IPS-20b (cell line): Measurements from ENCODE around the gene SLC3A2.

Source experiments
- H3K27ac ChIP-seq: one replicate; pipeline ENCODE4 v1.5.1; 2013; ENCODE audit warnings: low read length
- H3K27me3 ChIP-seq: 2 replicates; pipeline ENCODE4 v1.6.1; 2013; ENCODE audit warnings: mild to moderate bottlenecking, low read length, inconsistent platforms; ENCODE audit not compliant: insufficient read depth
- H3K36me3 ChIP-seq: 2 replicates; pipeline ENCODE4 v1.6.1; 2013; ENCODE audit warnings: low read depth, mild to moderate bottlenecking, inconsistent platforms, low read length, moderate library complexity; ENCODE audit not compliant: insufficient read depth
- H3K4me1 ChIP-seq: 2 replicates; pipeline ENCODE4 v1.6.1; 2013; ENCODE audit warnings: mild to moderate bottlenecking, control low read depth, inconsistent platforms, low read length, moderate library complexity; ENCODE audit not compliant: insufficient read depth
- H3K4me3 ChIP-seq: 2 replicates; pipeline ENCODE4 v1.5.1; 2013; ENCODE audit warnings: mild to moderate bottlenecking, low read length, inconsistent platforms
- H3K9ac ChIP-seq: 2 replicates; pipeline ENCODE4 v1.6.1; 2013; ENCODE audit warnings: low read depth, mild to moderate bottlenecking, inconsistent platforms, low read length, moderate library complexity
- H3K9me3 ChIP-seq: 2 replicates; pipeline ENCODE4 v1.6.1; 2013; ENCODE audit warnings: mild to moderate bottlenecking, low read depth, low read length, inconsistent platforms; ENCODE audit not compliant: insufficient read depth

The SLC3A2 gene

DNA sequence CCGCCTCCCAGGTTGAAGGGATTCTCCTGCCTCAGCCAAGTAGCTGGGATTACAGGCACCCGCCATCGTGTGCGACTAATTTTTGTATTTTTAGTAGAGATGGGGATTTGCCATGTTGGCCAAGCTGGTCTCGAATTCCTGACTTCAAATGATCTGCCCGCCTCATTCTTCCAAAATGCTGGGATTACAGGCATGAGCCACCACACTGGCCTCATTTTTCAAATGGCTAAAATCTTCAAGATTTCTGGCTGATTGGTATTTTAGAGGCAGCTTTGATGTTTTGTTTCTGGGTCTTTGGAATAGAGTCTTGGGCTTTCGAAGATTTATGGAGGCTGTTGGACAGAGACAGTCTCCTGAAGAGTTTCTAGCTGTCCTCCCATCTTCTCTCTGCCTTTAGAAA lies 5.8 kb upstream of the SLC3A2 start:
- H3K4me1 ChIP-seq, result peaks cover 6% of the 10 kb centered on the region
- no peak overlapping the region for H3K9ac ChIP-seq
- H3K36me3 ChIP-seq, result peaks cover 88% of the 10 kb centered on the region
- H3K27me3 ChIP-seq, result no peaks in the 10 kb centered on the region
- H3K4me3 ChIP-seq, result no peak overlapping the region
- H3K9me3 ChIP-seq, result no peaks in the 10 kb centered on the region
- H3K27ac ChIP-seq, result no peak overlapping the region

DNA sequence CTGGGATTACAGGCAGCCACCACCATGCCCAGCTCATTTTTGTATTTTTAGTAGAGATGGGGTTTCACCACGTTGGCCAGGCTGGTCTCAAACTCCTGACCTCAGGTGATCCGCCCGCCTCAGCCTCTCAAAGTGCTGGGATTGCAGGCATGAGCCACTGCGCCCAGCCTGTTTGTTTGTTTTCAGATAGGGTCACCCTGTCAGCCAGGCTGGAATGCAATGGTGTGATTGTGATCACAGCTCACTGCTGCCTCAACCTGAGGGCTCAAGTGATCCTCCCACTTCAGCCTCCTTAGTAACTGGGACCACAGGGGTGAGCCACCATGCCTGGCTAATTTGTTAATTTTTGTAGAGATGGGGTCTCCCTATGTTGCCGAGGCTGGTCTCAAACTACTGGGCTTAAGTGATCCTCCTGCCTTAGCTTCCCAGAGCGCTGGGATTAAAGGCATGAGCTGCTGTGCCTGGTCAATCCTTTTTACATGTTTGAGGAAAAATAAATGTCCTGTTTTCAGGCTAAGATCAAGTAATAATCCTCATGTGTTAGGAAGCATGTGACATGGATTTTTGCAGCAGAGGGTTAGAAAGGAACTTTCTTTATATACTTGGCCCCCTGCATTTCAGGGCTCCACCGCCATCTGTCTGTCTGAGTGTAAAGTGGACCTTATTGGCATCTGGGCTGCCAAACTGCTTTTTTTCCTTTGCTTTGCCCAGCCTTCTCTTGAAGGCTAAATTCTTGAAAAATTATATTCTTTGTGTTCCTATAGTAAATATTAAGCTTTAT lies 4.8 kb upstream of the SLC3A2 start:
- no peak overlapping the region for H3K4me3 ChIP-seq
- H3K9me3 ChIP-seq, result no peaks in the 10 kb centered on the region
- H3K27ac ChIP-seq, result no peak overlapping the region
- H3K9ac ChIP-seq, result no peak overlapping the region
- H3K4me1 ChIP-seq, result peaks cover 12% of the 10 kb centered on the region
- H3K27me3 ChIP-seq, result no peaks in the 10 kb centered on the region
- peaks cover 87% of the 10 kb centered on the region for H3K36me3 ChIP-seq

DNA sequence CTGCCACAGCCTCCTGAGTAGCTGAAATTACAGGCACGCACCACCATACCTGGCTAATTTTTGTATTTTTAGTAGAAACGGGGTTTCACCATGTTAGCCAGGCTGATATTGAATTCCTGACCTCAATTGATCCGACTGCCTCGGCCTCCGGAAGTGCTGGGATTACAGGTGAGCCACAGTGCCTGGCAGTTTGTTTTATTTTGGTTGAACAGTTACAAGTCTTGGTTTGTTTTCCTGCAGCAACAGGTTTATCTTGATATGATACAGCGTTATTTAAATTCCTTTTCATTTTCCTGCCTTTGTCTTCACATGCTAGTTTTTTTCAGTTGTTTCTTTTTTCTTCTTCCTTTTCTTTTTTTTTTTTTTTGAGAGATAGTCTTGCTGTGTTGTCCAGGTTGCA lies 4.0 kb upstream of the SLC3A2 start:
- Histone ChIP-seq H3K27me3 (no peaks in the 10 kb centered on the region), H3K36me3 (peaks cover 80% of the 10 kb centered on the region), H3K27ac (no peak overlapping the region), H3K4me3 (no peak overlapping the region), H3K9ac (no peak overlapping the region), H3K4me1 (peaks cover 12% of the 10 kb centered on the region), H3K9me3 (no peaks in the 10 kb centered on the region)

DNA sequence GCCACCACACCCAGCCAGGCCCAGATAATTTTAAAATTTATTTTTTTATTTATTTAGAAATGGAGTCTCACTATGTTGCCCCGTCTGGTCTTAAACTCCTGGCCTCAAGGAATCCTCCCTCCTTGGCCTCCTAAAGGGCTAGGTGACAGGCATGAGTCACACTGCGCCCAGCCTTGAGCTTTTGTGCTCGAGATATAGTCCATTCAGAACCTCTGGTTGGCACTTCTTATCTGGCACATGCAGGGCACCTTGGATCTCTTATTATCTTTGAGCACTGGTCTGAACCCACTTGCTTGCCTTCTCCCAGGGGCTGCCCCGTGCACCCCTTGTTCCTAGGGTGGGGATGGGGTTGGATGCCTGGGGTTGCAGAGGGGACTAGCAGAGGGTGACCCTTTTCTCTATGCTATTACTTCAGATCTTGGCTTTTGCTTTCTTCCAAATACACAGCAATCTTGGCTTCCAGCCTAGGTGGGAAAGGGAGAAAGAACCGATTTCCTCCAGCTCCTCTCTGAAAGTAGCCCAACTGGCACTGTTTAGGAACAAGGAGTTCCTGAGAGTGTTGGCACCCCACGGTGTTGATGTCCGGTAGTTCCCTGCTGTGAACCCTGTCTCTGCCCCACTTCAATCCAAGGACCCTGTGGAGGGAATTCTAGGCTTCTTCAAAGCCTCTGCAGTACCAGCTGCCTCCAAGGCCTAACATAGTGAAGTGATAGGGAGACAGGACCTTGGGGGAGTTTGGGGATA lies 1.3 kb upstream of the SLC3A2 start:
- no peak overlapping the region for H3K27ac ChIP-seq

DNA sequence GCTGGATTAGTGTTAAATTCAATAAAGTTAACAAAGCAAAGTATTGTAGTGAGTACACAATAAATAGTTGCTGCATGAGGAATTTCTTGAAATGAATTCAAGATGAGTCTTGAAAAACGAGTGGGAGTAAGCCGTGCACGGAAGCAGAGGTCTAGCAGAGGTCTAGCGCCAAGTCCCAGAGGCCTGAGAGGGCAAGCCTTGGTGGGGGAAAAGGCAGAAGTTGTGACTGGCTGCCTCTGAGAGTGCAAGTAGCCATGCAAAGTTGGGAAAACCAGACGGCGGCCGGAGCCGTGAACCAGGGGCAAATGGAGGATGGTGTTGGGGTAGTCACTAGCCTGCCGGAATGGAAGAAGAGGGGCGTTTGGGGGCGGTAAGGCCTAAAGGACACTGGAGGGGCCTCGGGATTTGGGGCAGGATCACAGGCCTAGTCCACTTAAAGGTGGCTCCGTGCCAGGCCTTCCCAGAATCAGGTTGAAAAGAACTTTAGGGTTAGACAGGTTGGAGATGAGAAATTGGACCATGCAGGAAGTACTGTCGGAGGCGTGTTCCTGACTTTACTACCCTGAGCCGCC lies 379 bp upstream of the SLC3A2 start:
- Histone ChIP-seq H3K9ac (peak overlapping the region; percentile 99; the same call in 1 of the 2 replicates), H3K4me1 (peaks cover 19% of the 10 kb centered on the region), H3K36me3 (peaks cover 81% of the 10 kb centered on the region), H3K27ac (no peak overlapping the region), H3K27me3 (no peaks in the 10 kb centered on the region), H3K9me3 (no peaks in the 10 kb centered on the region), H3K4me3 (peak overlapping the region; percentile 87)

More for the DNA sequence above, 1.3 kb upstream of the SLC3A2 start:
- no peaks in the 10 kb centered on the region for H3K9me3 ChIP-seq
- H3K4me1 ChIP-seq, result peaks cover 19% of the 10 kb centered on the region
- H3K9ac ChIP-seq, result peak overlapping the region; percentile 99; the same call in 1 of the 2 replicates
- H3K27me3 ChIP-seq, result no peaks in the 10 kb centered on the region
- peak overlapping the region; percentile 87 for H3K4me3 ChIP-seq
- peaks cover 81% of the 10 kb centered on the region for H3K36me3 ChIP-seq

DNA sequence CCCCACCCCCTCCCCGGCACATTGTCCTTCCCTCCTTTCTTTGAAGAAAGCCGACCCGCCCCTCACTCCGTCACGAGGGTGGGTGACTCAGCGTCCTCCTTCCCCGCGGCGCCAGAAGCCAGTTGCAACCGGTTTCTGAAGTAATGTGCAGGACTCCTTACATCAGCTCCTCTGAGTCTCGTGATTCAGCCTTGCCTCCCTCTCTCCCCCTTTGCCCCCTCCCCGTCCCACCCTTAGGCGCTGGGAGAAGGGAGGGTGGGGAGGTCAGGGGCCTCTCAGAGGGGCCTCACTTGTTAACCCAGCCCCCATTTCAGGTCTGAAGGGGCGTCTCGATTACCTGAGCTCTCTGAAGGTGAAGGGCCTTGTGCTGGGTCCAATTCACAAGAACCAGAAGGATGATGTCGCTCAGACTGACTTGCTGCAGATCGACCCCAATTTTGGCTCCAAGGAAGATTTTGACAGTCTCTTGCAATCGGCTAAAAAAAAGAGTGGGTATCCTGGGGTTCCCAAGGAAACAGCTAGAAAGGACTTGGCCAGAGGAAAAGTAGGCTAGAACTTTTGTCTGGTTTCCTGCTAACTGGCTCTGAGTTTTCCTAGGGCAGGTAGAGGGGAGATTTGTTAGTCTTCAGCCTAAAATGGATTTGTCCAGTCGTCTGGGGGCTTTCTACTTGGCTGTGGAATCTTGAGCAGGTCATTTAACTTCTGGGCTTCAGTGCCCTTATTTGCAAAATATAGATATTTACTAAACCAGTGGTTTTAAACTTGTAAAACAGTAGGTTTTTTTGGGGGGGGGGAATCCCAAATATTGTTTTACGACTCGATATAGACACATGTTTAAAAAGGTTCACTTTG lies 1.1 kb downstream of the SLC3A2 start:
- peaks cover 84% of the 10 kb centered on the region for H3K36me3 ChIP-seq
- no peaks in the 10 kb centered on the region for H3K9me3 ChIP-seq
- H3K27ac ChIP-seq, result peak overlapping the region; percentile 92
- no peaks in the 10 kb centered on the region for H3K27me3 ChIP-seq
- peaks cover 19% of the 10 kb centered on the region for H3K4me1 ChIP-seq
- H3K9ac ChIP-seq, result peak overlapping the region; percentile 99
- H3K4me3 ChIP-seq, result peak overlapping the region; percentile 87

DNA sequence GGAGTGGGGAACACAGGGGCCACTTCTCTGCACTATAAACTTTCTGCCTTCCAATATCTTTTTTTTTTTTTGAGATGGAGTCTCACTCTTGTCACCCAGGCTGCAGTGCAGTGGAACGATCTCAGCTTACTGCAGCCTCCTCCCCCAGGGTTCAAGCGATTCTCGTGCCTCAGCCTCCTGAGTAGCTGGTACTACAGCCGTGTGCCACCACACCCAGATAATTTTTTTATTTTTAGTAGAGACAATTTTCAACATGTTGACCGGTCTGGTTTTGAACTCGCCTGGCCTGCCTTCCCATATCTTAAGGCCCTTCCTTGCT lies 1.7 kb downstream of the SLC3A2 start:
- no peaks in the 10 kb centered on the region for H3K27me3 ChIP-seq
- H3K36me3 ChIP-seq, result peaks cover 84% of the 10 kb centered on the region
- H3K4me3 ChIP-seq, result peak overlapping the region; percentile 87
- peak overlapping the region; percentile 99 for H3K9ac ChIP-seq
- H3K4me1 ChIP-seq, result peaks cover 19% of the 10 kb centered on the region
- peak overlapping the region; percentile 92 for H3K27ac ChIP-seq
- H3K9me3 ChIP-seq, result no peaks in the 10 kb centered on the region

DNA sequence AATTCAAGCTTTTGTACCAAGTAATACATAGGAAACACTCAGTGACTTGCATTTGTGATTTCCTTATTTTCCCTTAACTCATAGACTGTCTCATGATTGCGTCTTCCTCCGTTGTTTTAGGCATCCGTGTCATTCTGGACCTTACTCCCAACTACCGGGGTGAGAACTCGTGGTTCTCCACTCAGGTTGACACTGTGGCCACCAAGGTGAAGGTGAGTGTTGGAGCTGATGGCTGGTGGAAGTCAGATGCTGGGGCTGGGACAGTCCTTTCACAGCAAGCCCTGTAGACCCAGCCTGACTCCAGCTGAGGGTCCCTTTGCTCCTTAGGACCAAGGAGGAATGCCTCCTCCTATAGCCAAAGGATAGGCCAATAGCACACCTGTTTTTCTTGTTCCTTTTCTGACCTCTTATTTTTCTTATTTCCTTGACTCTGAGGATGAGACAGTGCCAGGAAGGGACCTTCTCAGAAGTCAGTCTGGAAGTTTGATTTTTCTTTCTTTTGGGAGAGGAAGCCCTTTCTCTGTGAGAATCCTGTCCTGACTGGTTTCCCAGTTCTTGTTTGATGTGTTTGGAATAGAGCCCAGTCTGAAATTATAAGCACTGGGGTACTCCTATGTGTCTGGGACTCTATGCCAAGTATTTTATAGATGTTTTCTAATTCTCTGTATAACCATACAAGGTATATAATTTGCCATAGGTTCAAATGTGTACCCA lies 2.2 kb downstream of the SLC3A2 start:
- Histone ChIP-seq H3K4me1 (peaks cover 19% of the 10 kb centered on the region), H3K9ac (peak overlapping the region; percentile 99), H3K36me3 (peaks cover 84% of the 10 kb centered on the region), H3K27ac (no peak overlapping the region), H3K27me3 (no peaks in the 10 kb centered on the region), H3K4me3 (peak overlapping the region; percentile 87), H3K9me3 (no peaks in the 10 kb centered on the region)

DNA sequence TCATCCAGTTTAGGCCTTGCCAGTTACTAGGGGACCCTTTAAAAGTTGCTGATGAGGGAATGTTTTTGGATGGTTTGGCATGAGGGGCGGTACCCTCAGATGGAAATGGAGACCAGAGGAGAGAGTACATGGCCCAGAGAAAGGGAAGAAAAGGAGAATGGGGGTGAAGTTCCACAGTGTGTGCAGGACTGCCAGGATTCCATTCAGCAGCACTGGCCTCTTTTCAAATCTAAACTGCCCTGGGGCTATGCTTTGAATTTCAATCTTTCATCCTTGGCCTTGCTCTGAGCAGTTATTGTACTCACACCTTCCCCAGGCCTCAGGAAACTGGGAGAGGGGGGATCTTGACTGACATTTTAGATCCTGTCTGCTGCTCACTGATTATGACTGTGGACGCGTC lies 3.0 kb downstream of the SLC3A2 start:
- peak overlapping the region; percentile 99; the same call in 1 of the 2 replicates for H3K9ac ChIP-seq
- H3K36me3 ChIP-seq, result peaks cover 86% of the 10 kb centered on the region
- no peak overlapping the region for H3K27ac ChIP-seq
- H3K9me3 ChIP-seq, result no peaks in the 10 kb centered on the region
- H3K4me1 ChIP-seq, result peaks cover 19% of the 10 kb centered on the region
- H3K4me3 ChIP-seq, result peak overlapping the region; percentile 87
- no peaks in the 10 kb centered on the region for H3K27me3 ChIP-seq

DNA sequence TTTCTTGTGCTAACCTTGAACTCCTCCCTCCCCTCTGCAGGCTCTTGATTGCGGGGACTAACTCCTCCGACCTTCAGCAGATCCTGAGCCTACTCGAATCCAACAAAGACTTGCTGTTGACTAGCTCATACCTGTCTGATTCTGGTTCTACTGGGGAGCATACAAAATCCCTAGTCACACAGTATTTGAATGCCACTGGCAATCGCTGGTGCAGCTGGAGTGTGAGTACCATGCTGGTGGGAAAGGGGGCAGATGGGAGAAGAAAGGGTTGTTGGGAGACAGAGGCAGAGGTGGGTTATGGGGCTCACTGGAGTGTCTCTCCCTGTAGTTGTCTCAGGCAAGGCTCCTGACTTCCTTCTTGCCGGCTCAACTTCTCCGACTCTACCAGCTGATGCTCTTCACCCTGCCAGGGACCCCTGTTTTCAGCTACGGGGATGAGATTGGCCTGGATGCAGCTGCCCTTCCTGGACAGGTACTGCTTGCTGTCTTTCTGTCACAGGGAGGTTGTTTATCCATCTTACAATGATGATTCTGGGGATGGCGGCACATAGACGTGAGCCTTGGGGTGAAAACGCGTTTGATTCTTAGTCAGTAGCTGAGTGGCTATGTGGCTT lies 4.5 kb downstream of the SLC3A2 start:
- Histone ChIP-seq H3K4me1 (peaks cover 10% of the 10 kb centered on the region), H3K9ac (no peak overlapping the region), H3K27me3 (no peaks in the 10 kb centered on the region), H3K4me3 (no peak overlapping the region), H3K36me3 (peaks cover 86% of the 10 kb centered on the region), H3K27ac (no peak overlapping the region), H3K9me3 (no peaks in the 10 kb centered on the region)
